Measurements from ENCODE around the gene TSTD2.

DNA sequence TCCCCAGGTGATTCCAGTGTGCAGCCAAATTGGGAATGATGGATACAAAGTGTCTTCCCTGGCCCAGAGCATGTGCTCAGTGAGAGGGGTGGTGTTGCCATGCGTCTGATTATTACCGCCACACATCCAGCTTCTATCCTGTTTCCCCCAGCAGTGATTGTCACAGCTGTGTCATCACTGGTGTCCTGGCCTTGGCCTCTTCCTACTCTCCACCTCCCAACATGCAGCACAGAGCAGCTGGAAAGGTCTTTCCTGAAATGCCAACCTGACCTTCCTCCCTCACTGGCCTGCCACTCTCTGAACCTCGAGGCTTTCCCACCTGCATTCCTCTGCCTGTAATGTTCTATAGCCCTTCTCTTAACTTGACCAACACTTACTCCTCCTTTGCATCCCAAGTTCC, 71.7 kb downstream of the TSTD2 start:
- TF ChIP-seq CTCF (IDR thresholded peaks at IDR 0.05) (no peak), POLR2AphosphoS5 (IDR thresholded peaks at IDR 0.05) (no peak), POLR2A (IDR thresholded peaks at IDR 0.05) (no peak)
